ENCODE data around the gene TMEM179. TPM values are rescaled to one million over a fixed set of nuclear protein-coding genes. Genes with fewer than 3 reads are reported as not detected.

The TMEM179 gene
- total RNA-seq, 1 donor from 2014 or later: not detected

DNA sequence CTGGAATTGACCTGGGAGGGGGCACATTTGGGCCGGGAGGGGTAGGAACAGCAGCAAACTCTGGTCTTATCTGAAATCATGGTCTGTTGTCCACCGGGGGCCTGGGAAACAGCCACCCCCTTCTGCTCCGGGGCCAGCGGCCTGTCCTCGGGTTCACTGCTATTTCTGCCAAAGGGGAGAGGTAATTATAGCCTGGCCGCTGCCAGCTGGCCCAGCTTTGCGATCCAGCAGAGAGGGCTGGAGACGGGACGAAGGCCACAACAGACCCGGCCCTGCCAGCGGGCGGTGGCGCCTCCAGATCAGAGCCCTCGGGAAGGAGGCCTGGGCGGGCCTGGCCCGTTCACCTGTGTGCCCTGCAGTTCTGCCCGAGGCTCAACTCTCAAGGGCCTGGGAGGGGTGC lies 25.1 kb downstream of the TMEM179 start, which contains the start of gene C14orf180:
Gene C14orf180 (plus strand): TSS at position 258 of the 400 bp plus-strand sequence. CDS start 6,667 bp downstream, outside the sequence.
- intact Hi-C loops (cut with DNase I): no loop called here
- ATAC-seq (ENCODE audit: poor library complexity): peak; percentile 48
- DNase-seq: peak; percentile 86

DNA sequence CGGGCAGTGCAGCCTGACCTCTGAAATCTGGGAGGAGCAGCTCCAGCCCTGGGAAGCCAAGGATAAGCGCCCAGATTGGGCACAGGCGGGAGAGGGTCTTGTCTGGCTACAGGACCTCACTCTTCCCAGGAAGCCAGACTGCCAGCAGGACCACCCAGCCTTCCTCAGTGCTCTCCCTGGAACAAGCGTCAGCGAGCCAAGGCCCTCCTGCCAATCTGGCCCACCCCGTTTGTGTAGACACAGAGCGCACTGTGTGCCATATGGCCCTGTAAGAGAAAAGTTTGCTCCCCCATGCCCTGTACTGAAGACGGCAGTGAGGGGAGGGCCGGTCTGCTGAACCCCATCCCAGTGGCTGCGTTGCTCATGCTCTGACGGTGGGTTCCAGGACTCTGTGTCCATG lies 26.3 kb downstream of the TMEM179 start:
- intact Hi-C loops (cut with DNase I): no loop called here
- ATAC-seq (ENCODE audit: poor library complexity): no peak

DNA sequence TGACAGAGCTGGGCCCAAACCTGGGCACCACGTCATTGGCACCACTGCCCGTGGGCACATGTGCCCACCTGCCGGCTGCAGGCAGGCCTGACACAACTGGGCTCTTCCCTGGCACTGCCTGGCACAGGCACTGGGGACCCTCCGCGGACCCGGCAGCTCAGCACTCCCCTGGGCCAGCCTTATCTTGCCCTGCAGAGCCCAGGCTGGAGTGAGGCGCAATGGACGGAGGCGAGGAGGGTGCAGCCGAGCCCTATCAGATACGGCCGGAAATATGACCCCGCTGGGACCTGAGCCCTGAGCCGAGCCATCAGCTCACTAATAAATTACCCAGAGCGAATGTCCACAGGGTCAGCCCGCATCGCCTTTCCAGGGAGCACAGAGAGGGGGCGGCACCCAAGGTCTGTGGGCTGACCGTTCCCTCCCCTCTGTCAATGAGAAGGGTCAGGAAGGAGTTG lies 26.7 kb downstream of the TMEM179 start:
- intact Hi-C loops (cut with DNase I): no loop called here
- no peak for ATAC-seq (ENCODE audit: poor library complexity)
- DNase-seq: no peak

More for the DNA sequence above, 26.3 kb downstream of the TMEM179 start:
- no peak for DNase-seq

DNA sequence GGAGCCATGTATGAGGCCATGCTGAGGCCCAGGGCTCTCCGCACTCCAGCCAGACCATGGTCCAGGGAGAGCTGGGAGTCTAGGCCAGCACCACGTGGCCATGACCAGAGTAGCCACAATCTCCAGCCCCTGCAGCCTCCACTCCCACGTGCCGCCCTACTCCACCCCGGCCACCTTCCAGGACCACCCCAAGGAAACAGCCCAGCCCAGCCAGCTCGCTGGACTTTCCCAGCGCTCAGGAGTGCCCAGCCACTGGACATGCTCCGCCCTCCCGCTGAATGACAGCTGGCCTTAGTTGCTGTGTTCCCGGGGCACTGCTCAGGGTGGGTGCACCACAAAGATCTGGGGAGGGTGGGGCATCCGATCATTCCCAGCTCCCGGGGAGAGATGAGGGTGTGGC lies 27.1 kb downstream of the TMEM179 start:
- ATAC-seq (ENCODE audit: poor library complexity) (no peak), DNase-seq (no peak)
- intact Hi-C loops (cut with DNase I): no loop called here

DNA sequence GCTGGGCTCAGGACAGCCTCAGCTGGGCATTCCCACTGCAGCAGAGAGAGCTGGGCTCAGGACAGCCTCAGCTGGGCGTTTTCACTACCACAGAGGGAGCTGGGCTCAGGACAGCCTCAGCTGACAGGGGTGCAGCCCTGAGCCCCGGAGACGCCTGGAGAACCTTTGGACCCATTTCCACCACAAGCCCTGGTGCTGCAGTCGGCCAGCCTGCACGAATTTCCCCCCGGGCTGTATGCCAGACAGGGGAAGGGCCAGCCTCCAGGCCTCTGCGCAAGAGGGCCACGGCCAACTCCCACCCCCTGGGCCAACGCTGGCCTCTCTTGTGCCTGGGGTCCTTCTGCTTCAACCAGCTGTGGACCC lies 27.6 kb downstream of the TMEM179 start:
- ATAC-seq (ENCODE audit: poor library complexity) (no peak), DNase-seq (no peak)
- intact Hi-C loops (cut with DNase I): no loop called here

DNA sequence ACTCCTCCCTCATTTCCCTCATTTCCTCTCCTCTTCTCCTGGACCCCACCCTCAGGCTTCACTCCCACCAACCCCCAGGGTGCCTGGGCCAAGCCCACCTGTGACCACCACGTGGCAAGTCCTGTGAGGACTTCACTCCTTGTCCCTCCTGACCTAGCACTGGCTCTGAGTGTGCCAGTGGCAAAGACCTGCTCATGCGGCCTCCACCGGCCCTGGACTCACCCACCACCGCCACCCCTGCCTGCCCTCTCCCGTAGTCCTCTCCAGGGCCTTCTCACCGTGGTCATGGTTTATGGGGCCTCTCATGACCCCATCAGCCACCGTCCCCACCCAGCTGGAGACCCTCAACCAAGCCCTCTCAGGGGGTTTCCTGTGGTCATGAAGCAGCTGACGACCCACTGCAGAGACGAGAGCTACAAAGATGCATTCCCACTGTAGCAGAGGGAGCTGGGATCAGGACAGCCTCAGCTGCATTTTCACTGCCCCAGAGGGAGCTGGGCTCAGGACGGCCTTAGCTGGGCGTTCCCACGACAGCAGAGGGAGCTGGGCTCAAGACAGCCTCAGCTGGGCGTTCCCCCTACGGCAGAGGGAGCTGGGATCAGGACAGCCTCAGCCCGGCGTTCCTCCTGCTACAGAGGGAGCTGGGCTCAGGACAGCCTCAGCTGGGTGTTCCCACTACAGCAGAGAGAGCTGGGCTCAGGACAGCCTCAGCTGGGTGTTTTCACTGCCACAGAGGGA lies 28.2 kb downstream of the TMEM179 start:
- ATAC-seq (ENCODE audit: poor library complexity) (no peak), DNase-seq (no peak)
- intact Hi-C loops (cut with DNase I): no loop called here

DNA sequence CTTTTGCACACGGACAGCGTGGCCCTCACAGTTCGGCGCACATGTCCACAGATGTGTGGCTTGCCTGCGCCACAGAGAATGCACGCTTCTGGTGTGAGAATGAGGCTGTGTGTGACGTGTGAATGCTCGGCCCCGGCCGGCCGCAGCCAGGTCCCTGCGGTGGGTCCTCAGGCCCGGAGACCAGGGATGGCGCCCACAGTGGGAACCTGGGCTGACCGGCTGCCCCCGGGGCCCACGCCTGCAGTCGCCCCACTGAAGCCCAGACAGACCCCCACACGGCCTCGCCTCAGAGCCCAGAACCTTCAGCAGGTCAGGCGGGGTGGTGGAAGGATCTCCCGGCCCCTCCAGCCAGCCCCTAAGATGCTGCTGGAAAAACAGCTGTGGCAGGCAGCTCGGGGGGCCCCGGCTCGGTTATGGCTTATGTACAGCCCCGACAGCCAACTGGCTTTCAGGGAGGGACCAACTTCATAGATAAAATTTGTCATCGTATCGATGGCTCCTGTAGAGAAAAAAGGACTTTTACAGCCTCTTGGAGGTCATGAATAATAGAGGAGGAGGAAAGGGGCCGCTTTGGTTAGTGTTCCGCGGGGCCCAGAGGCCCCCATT lies 29.5 kb downstream of the TMEM179 start:
- no peak for ATAC-seq (ENCODE audit: poor library complexity)
- intact Hi-C loops (cut with DNase I): no loop called here
- DNase-seq: no peak

DNA sequence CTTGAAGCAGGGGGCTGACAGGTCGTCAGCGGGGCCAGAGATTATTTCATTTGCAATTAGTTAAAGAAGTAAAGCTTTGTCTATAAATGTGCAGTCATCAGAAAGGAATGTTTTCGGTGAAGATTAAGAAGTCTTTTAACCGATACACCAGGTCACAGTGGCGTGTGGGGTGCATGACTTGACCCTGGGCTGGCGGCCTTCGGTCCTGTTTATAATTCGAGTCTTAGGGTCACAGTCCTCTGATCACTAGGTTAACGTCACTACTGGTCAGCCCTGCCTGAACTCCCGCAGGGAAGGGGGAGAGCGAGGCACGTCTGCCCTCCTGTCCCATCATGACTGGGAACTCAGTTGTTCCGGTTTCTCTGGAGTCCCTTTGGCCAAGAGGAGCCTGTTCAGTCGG lies 30.0 kb downstream of the TMEM179 start:
- DNase-seq (no peak), ATAC-seq (ENCODE audit: poor library complexity) (no peak)
- intact Hi-C loops (cut with DNase I): no loop called here

DNA sequence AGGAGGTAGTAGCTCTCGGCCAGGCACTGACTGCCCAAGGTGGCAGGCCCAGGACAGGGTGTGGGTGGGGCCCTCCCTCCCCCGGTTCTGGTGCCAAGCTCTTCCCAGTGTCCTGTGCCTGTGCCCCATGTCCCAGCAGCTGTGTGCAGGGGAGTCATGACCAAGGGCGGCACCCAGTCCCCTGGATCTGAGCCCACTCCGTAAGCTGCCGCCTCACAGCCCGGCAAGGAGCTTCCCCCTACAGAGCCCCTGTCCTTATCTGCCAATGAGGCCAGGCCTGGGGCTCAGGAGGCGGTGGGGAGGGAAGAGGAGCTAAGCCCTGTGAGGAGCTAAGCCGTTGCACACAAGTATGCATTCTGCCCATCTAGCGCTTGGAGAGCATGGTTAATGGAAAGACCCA lies 30.6 kb downstream of the TMEM179 start:
- peak; percentile 59 for DNase-seq
- peak; percentile 59 for ATAC-seq (ENCODE audit: poor library complexity)
- intact Hi-C loops (cut with DNase I): no loop called here

DNA sequence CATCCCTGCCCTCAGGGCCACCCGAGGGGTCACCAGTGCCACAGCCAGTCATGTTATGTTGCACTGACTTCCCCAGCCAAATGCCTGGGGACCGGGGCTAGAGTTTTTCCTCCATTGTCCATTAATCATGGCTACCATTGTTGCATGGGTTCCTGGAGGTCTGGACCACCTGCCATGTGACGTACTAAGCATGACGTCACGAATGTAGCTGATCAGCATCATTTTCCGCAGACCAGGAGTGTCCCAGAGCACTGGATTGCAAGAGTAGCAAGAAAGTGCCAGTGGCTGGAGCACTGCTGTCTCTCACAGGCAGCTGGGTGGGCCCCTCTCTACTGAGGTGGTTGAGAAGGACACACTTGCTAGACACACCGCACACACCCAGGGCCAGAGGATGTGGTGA lies 31.9 kb downstream of the TMEM179 start:
- intact Hi-C loops (cut with DNase I): no loop called here
- no peak for ATAC-seq (ENCODE audit: poor library complexity)
- DNase-seq: no peak

DNA sequence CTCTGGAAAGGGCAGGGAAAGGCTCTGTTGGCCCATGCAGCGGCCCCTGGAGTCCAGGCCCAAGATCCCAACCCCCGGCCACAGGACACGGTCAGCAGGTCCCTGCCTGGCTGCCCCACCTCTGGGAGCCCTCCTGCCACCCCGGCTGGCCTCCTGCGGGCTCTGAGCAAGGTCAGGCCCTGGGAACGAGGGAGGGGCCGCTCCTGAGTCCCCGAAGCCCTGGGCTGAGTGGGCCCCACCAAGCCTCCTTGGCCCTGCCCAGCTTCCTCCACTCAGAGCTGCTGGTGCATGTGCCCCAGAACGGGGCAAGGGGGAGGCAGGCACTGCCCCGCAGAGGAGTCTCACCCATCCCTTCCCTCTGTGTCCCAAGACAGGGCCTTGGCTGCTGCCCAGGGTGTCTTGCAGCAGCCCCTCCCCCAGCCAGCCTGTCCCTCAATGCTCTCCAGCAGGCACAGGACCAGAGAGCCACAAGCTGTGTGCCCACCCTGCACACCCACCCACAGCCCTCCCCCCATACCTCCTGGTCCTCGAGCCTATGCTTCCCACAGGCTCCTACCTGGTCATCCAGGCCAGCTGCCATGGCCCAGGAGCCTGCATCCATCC lies 32.4 kb downstream of the TMEM179 start:
- intact Hi-C loops (cut with DNase I): no loop called here

DNA sequence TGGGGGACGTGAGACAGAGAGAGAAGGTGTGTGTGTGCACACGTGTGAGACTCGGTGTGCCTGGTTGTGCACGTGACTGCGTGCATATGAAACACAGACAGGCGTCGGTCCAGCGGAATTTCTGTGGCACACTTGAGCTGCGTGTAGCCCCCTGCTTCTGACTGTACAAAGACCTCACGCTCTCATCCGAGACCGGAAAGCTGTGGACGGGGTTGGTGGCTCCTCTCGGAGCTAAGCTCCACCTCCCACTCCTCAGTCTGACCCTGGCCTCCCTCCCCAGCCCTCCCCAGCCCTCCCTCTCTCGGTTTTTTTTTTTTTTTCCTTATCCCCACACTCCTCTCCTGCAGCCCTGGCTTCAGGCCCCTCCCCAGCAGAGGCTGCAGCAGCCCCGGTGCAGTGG lies 33.3 kb downstream of the TMEM179 start:
- DNase-seq (no peak), ATAC-seq (ENCODE audit: poor library complexity) (no peak)
- intact Hi-C loops (cut with DNase I): no loop called here

More for the DNA sequence above, 32.4 kb downstream of the TMEM179 start:
- DNase-seq: no peak
- ATAC-seq (ENCODE audit: poor library complexity): peak; percentile 27

DNA sequence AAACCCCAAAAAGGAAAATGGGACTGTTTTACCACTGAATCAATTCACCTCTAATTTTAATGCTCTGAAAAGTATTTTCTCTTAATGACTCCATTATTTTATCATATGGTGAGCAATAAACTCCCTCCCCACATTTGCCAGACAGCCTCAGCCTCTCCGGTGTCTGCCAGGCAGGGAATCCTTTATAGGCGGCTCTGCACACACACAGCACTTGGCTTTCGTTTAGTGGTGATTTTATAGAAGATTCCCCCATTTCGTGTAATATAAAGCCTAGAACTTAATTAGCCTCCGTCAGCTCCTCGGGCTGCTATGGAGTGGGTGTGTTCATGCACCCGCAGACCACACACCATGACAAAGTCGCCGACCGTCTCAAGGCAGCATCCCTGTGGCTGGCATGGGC lies 35.1 kb downstream of the TMEM179 start:
- ATAC-seq (ENCODE audit: poor library complexity): no peak
- intact Hi-C loops (cut with DNase I): no loop called here

DNA sequence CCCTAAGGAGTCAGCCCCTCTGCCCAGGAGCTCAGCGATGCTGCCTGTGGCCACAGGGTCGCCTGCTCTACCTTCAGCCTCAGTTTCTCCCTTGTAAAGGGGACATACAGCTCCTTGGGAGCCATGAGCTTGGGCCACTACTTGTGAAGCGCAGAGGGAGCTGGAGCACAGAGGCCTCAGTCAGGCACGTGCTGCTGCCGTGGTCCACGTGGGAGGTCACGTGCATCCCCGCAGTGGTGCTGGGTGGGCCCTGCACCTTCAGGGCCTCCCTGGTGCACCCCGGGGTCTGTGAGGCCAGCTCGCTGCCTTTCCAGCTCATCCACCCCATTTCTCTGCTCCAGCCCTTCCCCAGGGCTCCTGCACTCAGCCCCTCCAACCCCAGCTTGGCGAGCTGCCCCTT lies 36.0 kb downstream of the TMEM179 start:
- intact Hi-C loops (cut with DNase I): no loop called here
- ATAC-seq (ENCODE audit: poor library complexity): no peak

More for the DNA sequence above, 35.1 kb downstream of the TMEM179 start:
- DNase-seq: no peak

DNA sequence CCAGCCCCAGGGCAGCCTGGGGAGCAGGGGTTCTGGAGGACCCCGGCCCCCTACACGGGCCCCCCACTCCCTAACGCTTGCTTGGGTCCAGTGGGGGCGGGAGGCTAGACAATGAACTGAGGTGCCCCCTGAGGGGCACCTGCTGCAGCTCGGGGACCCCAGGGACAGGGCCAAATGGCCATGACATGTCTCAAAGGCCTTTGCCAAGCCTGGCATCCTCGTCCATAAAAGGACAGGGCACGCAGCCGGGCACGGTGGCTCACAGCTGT lies 36.7 kb downstream of the TMEM179 start:
- ATAC-seq (ENCODE audit: poor library complexity): no peak
- intact Hi-C loops (cut with DNase I): no loop called here
- DNase-seq: no peak

More for the DNA sequence above, 36.0 kb downstream of the TMEM179 start:
- no peak for DNase-seq

DNA sequence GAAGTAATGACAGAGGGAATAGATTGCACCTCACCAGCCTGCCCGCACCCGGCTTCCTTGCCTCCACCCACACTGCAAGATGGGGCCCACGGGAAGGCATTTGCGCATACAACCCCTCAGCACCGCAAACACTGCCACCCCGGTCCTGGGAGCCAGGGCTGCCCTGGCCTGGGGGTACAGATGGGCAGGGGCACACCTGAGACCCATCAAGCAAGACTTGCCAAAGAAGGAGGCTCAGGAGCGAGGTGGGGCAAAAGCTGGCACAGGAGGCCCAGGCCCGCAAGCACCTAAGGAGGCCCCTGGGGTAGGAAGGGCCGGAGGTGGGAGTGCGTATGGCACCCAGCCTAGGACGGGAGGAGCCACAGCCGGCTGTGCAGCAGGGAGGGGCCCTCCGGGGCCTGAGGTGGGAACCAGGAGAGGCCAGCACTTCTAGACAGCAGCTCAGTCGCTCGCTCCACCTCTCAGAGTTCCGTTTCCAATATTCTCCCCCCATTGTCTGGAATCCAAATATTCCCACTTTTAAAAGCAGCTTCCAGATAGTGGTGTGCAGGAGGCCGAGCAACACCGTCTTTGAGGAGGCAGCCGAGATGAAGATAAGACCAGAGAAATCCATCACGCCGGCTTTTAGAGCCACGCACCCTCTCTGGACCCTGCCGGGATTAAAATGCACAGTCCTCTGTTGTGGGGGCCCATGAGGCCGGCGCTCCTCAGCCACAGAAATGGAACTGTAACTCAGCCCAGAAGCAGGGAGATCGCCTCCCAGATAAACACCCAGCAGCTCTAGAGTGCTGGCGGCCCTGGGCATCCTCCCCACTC lies 37.2 kb downstream of the TMEM179 start:
- no peak for ATAC-seq (ENCODE audit: poor library complexity)
- intact Hi-C loops (cut with DNase I): no loop called here

DNA sequence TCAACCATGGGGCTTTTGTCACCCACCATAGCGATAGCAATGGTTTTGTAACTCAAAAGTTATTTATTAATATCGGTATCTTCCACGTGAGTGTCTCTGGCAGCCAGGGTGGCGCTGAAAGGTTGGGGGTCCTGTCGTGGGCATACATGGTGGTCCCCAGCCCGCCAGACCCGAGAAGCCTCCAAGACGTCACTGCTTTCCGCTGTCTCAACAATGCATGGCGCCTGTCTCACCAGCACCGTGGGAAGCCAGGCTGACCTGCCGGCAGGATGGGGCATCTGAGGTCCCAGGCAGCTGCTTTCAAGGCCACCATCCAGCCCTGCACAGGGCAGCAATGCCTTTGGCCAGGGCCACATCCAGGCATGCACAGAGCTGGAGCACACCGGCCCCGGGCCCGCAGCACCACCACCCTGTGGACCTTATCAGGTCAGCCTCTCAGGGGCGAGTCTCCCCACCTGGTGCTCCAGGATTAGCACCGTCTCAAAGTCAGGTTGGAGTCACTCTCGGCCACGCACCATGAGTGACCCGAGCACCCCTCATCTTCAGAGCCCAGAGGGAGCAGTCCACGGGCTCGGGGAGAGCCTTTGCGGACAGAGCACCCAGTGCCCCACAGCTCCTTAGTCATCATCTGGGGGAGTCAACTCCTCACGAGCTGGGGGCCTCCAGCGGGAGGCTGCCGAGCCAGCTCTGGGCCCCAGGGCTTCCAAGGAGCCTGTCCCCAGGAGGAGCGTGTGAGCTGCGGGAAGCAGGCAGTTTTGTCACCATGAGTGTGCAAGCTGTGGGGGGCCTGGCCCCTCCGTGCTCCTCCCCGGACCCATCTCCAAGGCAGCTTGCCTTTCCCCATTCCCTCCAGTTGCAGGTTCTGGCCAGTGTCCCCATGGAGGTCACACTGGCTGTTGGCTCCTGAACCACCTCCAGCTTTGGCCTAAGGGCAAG lies 39.6 kb downstream of the TMEM179 start:
- peak; percentile 45 for ATAC-seq (ENCODE audit: poor library complexity)
- intact Hi-C loops (cut with DNase I): loop anchor here (2.0 to 5.0 kb wide), 2 partner anchors 428 to 488 kb away; no protein-coding TSS in a partner anchor
- DNase-seq: no peak

More for the DNA sequence above, 37.2 kb downstream of the TMEM179 start:
- no peak for DNase-seq

All from Right ventricle myocardium superior (tissue), 1 donor.